Activated CD8-positive, alpha-beta memory T cell treated with anti-CD3 and anti-CD28 coated beads, Interleukin-2, amount 10 ng/mL, durations not matched to agents 7 days and 5 days (primary cell): ENCODE data around the gene SPPL2B. TPM values are rescaled to one million over a fixed set of nuclear protein-coding genes. Genes with fewer than 3 reads are reported as not detected.
"Not testable (repeated sequence)": the region's sequence is repeated elsewhere in the genome, so short reads cannot be mapped to it uniquely, and the experiment has no call there.

Experiments
- ATAC-seq: fragments of 150-1000 bp; cut with Tn5 transposase; one replicate; pipeline ENCODE4 v1.10.0; 2021; ENCODE audit warnings: moderate library complexity
- CTCF ChIA-PET: fragments of 350-600 bp; sonication (Branson Sonifier 250); formaldehyde crosslinking; loops from one replicate; lab custom pipeline; 2021; ENCODE audit warnings: antibody characterized with exemption; lab: Charles Lee
- DNase-seq: peaks from one replicate; pipeline ENCODE4 v3.0.0-alpha.2; 2020
- H3K27ac Mint-ChIP-seq: one replicate; pipeline ENCODE4 v1.8.0; 2021; ENCODE audit warnings: mild to moderate bottlenecking, mixed read lengths
- H3K27me3 Mint-ChIP-seq: one replicate; pipeline ENCODE4 v1.8.0; 2021; ENCODE audit warnings: mixed read lengths
- H3K36me3 Mint-ChIP-seq: one replicate; pipeline ENCODE4 v1.8.0; 2021; ENCODE audit warnings: mild to moderate bottlenecking, mixed read lengths
- H3K4me1 Mint-ChIP-seq: one replicate; pipeline ENCODE4 v1.8.0; 2021; ENCODE audit warnings: mixed read lengths
- H3K4me3 Mint-ChIP-seq: one replicate; pipeline ENCODE4 v1.8.0; 2021; ENCODE audit warnings: mild to moderate bottlenecking, moderate library complexity, mixed read lengths
- H3K9me3 Mint-ChIP-seq: one replicate; pipeline ENCODE4 v1.8.0; 2022; ENCODE audit warnings: low read depth, mixed read lengths
- total RNA-seq, 2 experiments: library from RNA; stranded (reverse); gene quantifications; one replicate each; pipeline ENCODE4 v1.2.3, GENCODE V29; 2021

The SPPL2B gene
- total RNA-seq, 2 experiments from 2014 or later = 63.2 to 72.4 TPM

GRCh38 chr19:2382530-2383222, 54.2 kb downstream of the SPPL2B start:
- H3K4me3 Mint-ChIP-seq = no peak overlapping the region
- no peaks in the 10 kb centered on the region for H3K4me1 Mint-ChIP-seq
- CTCF ChIA-PET = no interaction called here

DNA sequence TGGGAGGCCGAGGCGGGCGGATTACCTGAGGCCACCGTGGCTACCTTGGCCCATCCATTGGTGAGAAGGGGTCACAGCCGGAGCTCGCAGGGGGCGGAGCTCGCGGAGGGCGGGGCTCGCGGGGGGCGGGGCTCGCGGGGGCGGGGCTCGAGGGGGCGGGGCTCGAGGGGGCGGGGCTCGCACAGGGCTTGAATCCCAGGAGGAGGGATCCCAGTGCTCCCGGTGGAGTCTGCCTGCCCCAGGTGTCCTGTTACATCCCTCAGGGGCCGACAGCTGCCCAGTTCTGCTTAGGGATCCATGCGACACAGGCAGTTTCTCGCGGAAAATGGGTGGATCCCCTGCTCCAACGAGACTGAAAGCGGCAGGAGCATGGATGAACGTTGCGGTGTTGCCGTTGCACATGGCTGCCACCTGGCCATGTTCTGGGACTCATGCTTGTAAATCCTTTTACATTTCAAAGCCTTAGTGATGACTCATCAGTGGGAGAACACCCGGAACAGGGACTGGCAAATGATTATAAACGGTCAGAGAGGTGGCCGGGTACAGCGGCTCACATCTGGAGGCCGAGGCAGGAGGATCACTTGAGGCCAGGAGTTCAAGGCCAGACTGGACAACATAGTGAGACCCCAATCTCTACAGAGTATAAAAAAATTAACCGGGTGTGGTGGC, 56.7 kb downstream of the SPPL2B start:
- no peak overlapping the region for H3K4me3 Mint-ChIP-seq
- H3K27me3 Mint-ChIP-seq = peaks cover 4% of the 10 kb centered on the region
- no peaks in the 10 kb centered on the region for H3K4me1 Mint-ChIP-seq
- H3K36me3 Mint-ChIP-seq = peaks cover 1% of the 10 kb centered on the region
- CTCF ChIA-PET = interaction anchor here (0.7 kb wide), 1 partner anchor 719 kb away, joined by 3 read pairs; no protein-coding TSS in a partner anchor
- peaks cover 8% of the 10 kb centered on the region for H3K9me3 Mint-ChIP-seq
- DNase-seq (no peak), ATAC-seq (no peak)
- no peak overlapping the region for H3K27ac Mint-ChIP-seq

More at GRCh38 chr19:2382530-2383222, 54.2 kb downstream of the SPPL2B start:
- no peak for ATAC-seq
- Mint-ChIP-seq H3K36me3 (peaks cover 10% of the 10 kb centered on the region), H3K27me3 (peaks cover 4% of the 10 kb centered on the region), H3K9me3 (peaks cover 17% of the 10 kb centered on the region), H3K27ac (no peak overlapping the region)
- DNase-seq = no peak

GRCh38 chr19:2387367-2388288, 59.1 kb downstream of the SPPL2B start:
- H3K36me3 Mint-ChIP-seq = no peaks in the 10 kb centered on the region
- ATAC-seq (no peak), DNase-seq (no peak)
- peaks cover 7% of the 10 kb centered on the region for H3K27me3 Mint-ChIP-seq
- CTCF ChIA-PET = interaction anchor here (1.1 kb wide), 1 partner anchor 110 kb away, joined by 3 read pairs; no protein-coding TSS in a partner anchor
- H3K27ac Mint-ChIP-seq = no peak overlapping the region
- peaks cover under 1% of the 10 kb centered on the region for H3K9me3 Mint-ChIP-seq
- H3K4me3 Mint-ChIP-seq = no peak overlapping the region
- H3K4me1 Mint-ChIP-seq = peaks cover 2% of the 10 kb centered on the region

GRCh38 chr19:2389594-2389993, 61.1 kb downstream of the SPPL2B start:
- no peak for ATAC-seq
- Mint-ChIP-seq H3K27ac (no peak overlapping the region), H3K4me3 (no peak overlapping the region), H3K27me3 (peaks cover 16% of the 10 kb centered on the region), H3K4me1 (peaks cover 16% of the 10 kb centered on the region), H3K36me3 (no peaks in the 10 kb centered on the region), H3K9me3 (no peaks in the 10 kb centered on the region)
- DNase-seq = no peak
- CTCF ChIA-PET = no interaction called here

- H3K4me3 Mint-ChIP-seq = no peak overlapping the region
- no peaks in the 10 kb centered on the region for H3K36me3 Mint-ChIP-seq
- peak; percentile 42 for ATAC-seq
- peaks cover 19% of the 10 kb centered on the region for H3K4me1 Mint-ChIP-seq
- H3K27ac Mint-ChIP-seq = no peak overlapping the region
- peak; percentile 51 for DNase-seq
- no peaks in the 10 kb centered on the region for H3K9me3 Mint-ChIP-seq
- H3K27me3 Mint-ChIP-seq = peaks cover 21% of the 10 kb centered on the region
- CTCF ChIA-PET = interaction anchor here (0.6 to 4.7 kb wide), 11 partner anchors 19 to 394 kb away, joined by 3 to 22 read pairs (median 3); partner anchors contain the start of gene LSM7
Observed at GRCh38 chr19:2391118-2391725, 62.7 kb downstream of the SPPL2B start.

GRCh38 chr19:2392366-2392765, 63.9 kb downstream of the SPPL2B start:
- H3K27me3 Mint-ChIP-seq = peaks cover 17% of the 10 kb centered on the region

GRCh38 chr19:2392899-2393298, 64.4 kb downstream of the SPPL2B start:
- not testable (repeated sequence) for ATAC-seq, H3K27ac Mint-ChIP-seq, H3K36me3 Mint-ChIP-seq, H3K4me3 Mint-ChIP-seq, H3K9me3 Mint-ChIP-seq
- peaks cover 17% of the 10 kb centered on the region for H3K27me3 Mint-ChIP-seq
- CTCF ChIA-PET = interaction anchor here (0.8 to 4.7 kb wide), 13 partner anchors 13 to 237 kb away, joined by 3 to 22 read pairs (median 4); partner anchors contain the start of gene LSM7
- peak; percentile 44 for DNase-seq
- H3K4me1 Mint-ChIP-seq = peaks cover 19% of the 10 kb centered on the region

More at GRCh38 chr19:2392366-2392765, 63.9 kb downstream of the SPPL2B start:
- DNase-seq (no peak), ATAC-seq (no peak)
- no peaks in the 10 kb centered on the region for H3K9me3 Mint-ChIP-seq
- peaks cover 19% of the 10 kb centered on the region for H3K4me1 Mint-ChIP-seq
- H3K36me3 Mint-ChIP-seq = no peaks in the 10 kb centered on the region
- H3K27ac Mint-ChIP-seq = no peak overlapping the region
- CTCF ChIA-PET = interaction anchor here (0.7 to 4.7 kb wide), 15 partner anchors 27 to 245 kb away, joined by 3 to 22 read pairs (median 4); partner anchors contain the start of gene LSM7
- no peak overlapping the region for H3K4me3 Mint-ChIP-seq

DNA sequence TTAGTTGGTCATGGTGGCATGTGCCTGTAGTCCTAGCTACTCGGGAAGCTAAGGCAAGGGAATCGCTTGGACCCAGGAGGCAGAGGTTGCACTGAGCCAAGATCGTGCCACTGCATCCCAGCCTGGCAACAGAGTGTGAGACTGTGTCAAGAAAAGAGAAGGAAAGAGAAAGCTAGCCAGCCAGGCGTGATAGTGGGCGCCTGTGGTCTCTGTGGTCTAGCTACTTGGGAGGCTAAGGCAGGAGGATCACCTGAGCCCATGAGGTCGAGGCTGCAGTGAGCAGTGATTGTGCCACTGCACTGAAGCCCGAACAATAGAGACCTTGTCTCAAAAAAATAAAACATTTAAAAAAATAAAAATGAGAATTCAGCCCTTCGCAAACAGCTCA, 65.6 kb downstream of the SPPL2B start:
- Mint-ChIP-seq H3K27me3 (peaks cover 17% of the 10 kb centered on the region), H3K4me3 (peak overlapping the region; percentile 54), H3K36me3 (no peaks in the 10 kb centered on the region), H3K9me3 (no peaks in the 10 kb centered on the region), H3K4me1 (peaks cover 19% of the 10 kb centered on the region), H3K27ac (peak overlapping the region; percentile 38)
- ATAC-seq (peak; percentile 56), DNase-seq (peak; percentile 54)
- CTCF ChIA-PET = interaction anchor here (1.1 to 4.7 kb wide), 7 partner anchors 14 to 227 kb away, joined by 3 to 22 read pairs (median 7); partner anchors contain the start of gene PLEKHJ1

DNA sequence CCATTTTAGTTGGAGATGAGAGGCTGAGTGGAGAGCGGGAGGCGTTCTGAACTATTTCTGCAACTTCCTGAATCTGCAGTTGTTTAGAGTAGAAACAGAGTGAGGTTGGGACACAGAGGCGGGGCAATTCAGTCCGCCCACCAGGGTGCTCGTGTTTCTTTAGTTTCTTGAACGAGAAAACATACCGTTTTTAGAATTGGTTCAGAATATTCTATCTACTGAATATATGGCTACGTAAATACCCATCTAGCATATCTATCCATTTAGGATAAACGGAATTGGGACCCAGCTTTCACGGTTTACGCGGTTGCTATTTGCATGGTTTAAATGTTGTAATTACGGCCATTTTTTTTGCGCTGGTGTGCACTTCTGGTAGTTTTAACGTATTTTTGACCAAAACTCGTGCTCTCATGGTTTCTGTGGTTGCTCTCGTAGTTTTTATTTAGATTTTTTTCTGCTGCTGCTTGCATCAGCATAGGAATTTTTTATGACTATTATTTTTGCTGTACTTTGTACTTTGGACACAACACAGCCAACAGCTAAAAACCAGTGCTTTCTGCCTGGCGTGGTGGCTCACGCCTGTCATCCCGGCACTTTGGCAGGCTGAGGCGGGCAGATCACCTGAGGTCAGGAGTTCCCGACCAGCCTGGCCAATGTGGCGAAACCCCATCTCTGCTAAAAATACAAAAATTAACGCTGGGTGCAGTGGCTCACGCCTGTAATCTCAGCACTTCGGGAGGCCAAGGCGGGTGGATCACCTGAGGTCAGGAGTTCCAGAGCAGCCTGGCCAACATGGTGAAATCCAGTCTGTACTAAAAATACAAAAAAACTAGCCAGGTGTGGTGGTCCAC, 66.2 kb downstream of the SPPL2B start:
- CTCF ChIA-PET = interaction anchor here (1.2 to 4.7 kb wide), 6 partner anchors 14 to 219 kb away, joined by 3 to 22 read pairs (median 8); partner anchors contain the start of gene PLEKHJ1
- peak; percentile 71 for ATAC-seq
- peaks cover 17% of the 10 kb centered on the region for H3K27me3 Mint-ChIP-seq
- DNase-seq = peak; percentile 50
- no peaks in the 10 kb centered on the region for H3K9me3 Mint-ChIP-seq
- peak overlapping the region; percentile 48 for H3K4me3 Mint-ChIP-seq
- H3K4me1 Mint-ChIP-seq = peaks cover 19% of the 10 kb centered on the region
- H3K36me3 Mint-ChIP-seq = no peaks in the 10 kb centered on the region
- H3K27ac Mint-ChIP-seq = peak overlapping the region; percentile 49

- not testable (repeated sequence) for H3K27ac Mint-ChIP-seq, H3K36me3 Mint-ChIP-seq, ATAC-seq, H3K9me3 Mint-ChIP-seq, H3K4me3 Mint-ChIP-seq, DNase-seq
- peaks cover 17% of the 10 kb centered on the region for H3K27me3 Mint-ChIP-seq
- CTCF ChIA-PET = interaction anchor here (2.0 to 3.7 kb wide), 2 partner anchors 215 to 219 kb away, joined by 9 to 14 read pairs; no protein-coding TSS in a partner anchor
- peaks cover 19% of the 10 kb centered on the region for H3K4me1 Mint-ChIP-seq
Observed at GRCh38 chr19:2395293-2395829, 66.9 kb downstream of the SPPL2B start.

DNA sequence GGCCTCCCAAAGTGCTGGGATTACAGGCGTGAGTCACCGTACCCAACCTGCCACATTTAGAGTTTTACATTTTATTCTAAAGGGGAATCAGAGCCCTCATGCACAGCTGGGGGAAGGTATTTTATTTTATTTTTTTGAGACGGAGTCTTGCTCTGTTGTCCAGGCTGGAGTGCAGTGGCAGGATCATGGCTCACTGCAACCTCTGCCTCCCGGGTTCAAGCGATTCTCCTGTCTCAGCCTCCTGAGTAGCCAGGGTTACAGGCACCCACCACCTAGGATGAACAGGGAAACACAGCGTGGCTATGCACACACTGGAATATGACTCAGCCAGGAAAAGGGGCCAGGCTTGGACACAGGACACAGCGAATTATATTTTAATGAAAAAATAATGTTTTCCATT, 68.7 kb downstream of the SPPL2B start:
- H3K27ac Mint-ChIP-seq, H3K4me3 Mint-ChIP-seq, ATAC-seq, H3K36me3 Mint-ChIP-seq, DNase-seq, H3K9me3 Mint-ChIP-seq, CTCF ChIA-PET: not testable (repeated sequence)
- H3K4me1 Mint-ChIP-seq = peaks cover 17% of the 10 kb centered on the region
- peaks cover 15% of the 10 kb centered on the region for H3K27me3 Mint-ChIP-seq
